Choroid plexus epithelial cell (primary cell): ENCODE data around the gene FOXP1.

Experiments used
- DNase-seq: peaks from one replicate; pipeline ENCODE4 v3.0.0-alpha.2; 2010; ENCODE audit warnings: low read depth
- H3K4me3 ChIP-seq: 2 replicates; pipeline ENCODE4 v1.5.1; 2011; ENCODE audit warnings: low read depth, mild to moderate bottlenecking, control low read depth, low read length, moderate library complexity
- CTCF ChIP-seq: conservative IDR thresholded peaks from 2 replicates; pipeline ENCODE4 v1.5.1; 2011; ENCODE audit warnings: low read depth, mild to moderate bottlenecking, control low read depth, inconsistent platforms, low read length, moderate library complexity

FOXP1 gene

GRCh38 chr3:71215351-71215750, 368.2 kb downstream of the FOXP1 start:
- no peak overlapping the region for H3K4me3 ChIP-seq
- no peak for DNase-seq
- TF ChIP-seq CTCF, result no peak

- TF ChIP-seq CTCF, result no peak
- no peak overlapping the region for H3K4me3 ChIP-seq
- DNase-seq, result no peak
These were observed 368.7 kb downstream of the FOXP1 start for GRCh38 chr3:71214797-71215196.

GRCh38 chr3:71214016-71214415, 369.5 kb downstream of the FOXP1 start:
- no peak for DNase-seq
- TF ChIP-seq CTCF, result no peak

DNA sequence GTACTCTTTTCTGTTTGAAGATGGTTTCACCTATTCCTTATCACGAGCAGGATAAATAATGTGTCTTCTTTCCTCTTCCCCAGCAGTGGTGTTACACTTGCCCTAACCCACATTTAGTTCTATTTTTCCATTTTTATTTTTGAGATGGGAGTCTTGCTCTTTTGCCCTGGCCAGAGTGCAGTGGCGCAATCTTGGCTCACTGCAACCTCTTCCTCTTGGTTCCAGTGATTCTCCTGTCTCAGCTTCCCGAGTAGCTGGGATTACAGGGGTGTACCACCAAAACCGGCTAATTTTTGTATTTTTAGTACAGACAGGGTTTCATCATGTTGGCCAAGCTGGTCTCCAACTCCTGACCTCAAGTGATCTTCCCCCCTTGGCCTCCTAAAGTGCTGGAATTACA, 372.4 kb downstream of the FOXP1 start:
- H3K4me3 ChIP-seq, result no peak overlapping the region
- TF ChIP-seq CTCF, result no peak
- no peak for DNase-seq

More at GRCh38 chr3:71214016-71214415, 369.5 kb downstream of the FOXP1 start:
- H3K4me3 ChIP-seq, result no peak overlapping the region

- no peak overlapping the region for H3K4me3 ChIP-seq
- peak; percentile 56 for TF ChIP-seq CTCF
- peak; percentile 97 for DNase-seq
These were observed 373.1 kb downstream of the FOXP1 start for GRCh38 chr3:71210257-71211007.

DNA sequence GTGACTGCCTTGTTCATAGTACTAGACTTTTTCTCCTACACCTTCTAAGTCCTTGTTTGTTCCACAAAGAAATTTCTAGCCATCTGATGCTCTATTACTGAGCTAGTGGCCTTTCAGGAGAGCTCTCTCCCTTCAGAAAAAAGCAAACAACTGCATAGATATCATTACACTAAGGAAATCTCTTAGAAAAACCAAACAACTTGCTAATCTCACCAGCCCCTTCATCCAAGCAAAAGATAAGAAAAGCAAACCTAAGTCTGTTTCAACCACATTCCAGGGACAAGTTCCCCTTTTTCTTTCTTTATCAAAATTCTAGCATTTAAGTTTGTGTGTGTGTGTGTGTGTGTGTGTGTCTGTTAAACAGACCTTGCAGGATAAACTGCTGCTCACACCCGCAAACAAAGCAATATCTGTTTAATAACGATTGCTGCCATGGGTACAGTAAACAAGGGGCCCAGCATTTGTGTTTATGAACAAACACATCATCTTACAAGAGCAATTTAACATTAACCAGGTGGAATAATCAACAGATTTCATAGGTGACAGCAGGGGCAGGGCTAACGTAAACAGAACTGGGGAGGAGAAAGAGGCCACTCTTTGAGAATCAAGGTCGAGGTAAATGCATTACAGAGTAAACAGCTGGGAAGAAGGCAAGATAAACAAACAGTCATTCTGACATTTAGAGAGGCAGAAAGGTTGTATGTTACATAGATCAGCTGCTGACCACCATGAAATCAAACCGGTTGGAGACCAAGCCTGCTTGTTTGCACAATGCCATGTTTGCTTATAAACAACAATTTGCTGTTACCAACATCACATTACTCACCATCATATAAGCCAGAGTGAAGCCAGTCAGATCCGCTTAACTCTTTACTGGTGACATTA, 375.1 kb downstream of the FOXP1 start:
- peak; percentile 65 for DNase-seq
- no peak overlapping the region for H3K4me3 ChIP-seq
- TF ChIP-seq CTCF, result no peak
